Measurements from ENCODE around the gene CCL20. TPM values are rescaled to one million over a fixed set of nuclear protein-coding genes. Genes with fewer than 3 reads are reported as not detected.

The CCL20 gene
- total and polyA plus RNA-seq, 2 of the 13 experiments (the other 11 are each of a cell fraction or from before 2014, with no cell fraction given): 223 to 903 TPM

DNA sequence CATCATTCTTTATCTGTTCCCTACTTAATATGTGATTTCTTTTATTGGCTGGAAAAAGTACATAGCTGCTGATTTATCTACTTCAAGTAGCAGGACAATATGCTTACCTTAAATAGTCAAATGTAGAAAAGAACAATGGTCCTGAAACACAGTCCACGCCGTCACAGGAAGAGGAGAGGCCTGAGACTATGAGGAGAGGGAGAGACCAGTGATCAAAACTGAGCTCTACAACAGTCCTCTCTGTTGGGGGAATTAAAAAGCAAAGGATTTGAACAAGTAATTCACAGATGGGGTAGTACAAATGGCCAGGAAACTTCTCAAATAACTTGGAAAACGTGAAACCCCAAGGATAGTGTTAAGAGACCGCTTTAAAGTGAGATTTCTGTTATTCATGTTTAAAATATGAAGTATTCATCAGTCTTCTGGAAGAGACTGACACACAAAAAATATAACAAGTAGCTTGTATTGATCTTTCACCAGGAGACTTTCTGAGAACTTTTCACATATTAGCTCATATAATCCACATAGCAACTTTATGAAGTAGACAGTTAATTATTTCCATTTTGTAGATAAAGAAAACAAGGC lies 47.8 kb upstream of the CCL20 start:
- no peak for FAIRE-seq
- POLR2A ChIA-PET: interaction anchor here (0.8 to 1.7 kb wide), 6 partner anchors 48 to 360 kb away, joined by 3 to 6 read pairs (median 4); partner anchors contain the start of gene CCL20
- ATAC-seq: peak; percentile 39

More for the DNA sequence above, 47.8 kb upstream of the CCL20 start:
- Histone ChIP-seq H3K79me2 (ENCODE audit: insufficient read depth, low read length) (no peaks in the 10 kb centered on the region), H3K27ac (ENCODE audit: extremely low read length, insufficient read depth, low read length) (no peak overlapping the region), H3K36me3 (replicated peaks in 1 of 2; ENCODE audit: control insufficient read depth in 1 of 2, insufficient read depth in 2 of 2, low read length in 2 of 2) (no peaks in the 10 kb centered on the region), H2AFZ (ENCODE audit: low read length) (peak overlapping the region; percentile 64), H3K4me3 (replicated peaks in 1 of 3; ENCODE audit: insufficient read depth in 1 of 3, low read depth in 2 of 3, low read length in 3 of 3) (peak overlapping the region in 1 of 3 experiments; percentile 8; a peak in 1 of 6 replicates), H3K4me1 (ENCODE audit: insufficient read depth, low read length) (peaks cover 59% of the 10 kb centered on the region), H3K9me3 (ENCODE audit: low read length) (no peaks in the 10 kb centered on the region), H3K9ac (ENCODE audit: insufficient read depth, low read depth, low read length) (no peak overlapping the region), H4K20me1 (ENCODE audit: insufficient read depth, low read length) (no peaks in the 10 kb centered on the region), H3K27me3 (ENCODE audit: control insufficient read depth in 1 of 2, insufficient read depth in 2 of 2, low read length in 2 of 2) (no peaks in the 10 kb centered on the region), H3K4me2 (ENCODE audit: low read depth, low read length) (peak overlapping the region; percentile 53)
- no TSS peak for BruUV-seq (replicated peaks)
- no peak for DNase-seq (ENCODE audit: low spot score)
- TF ChIP-seq, protein P1, sequence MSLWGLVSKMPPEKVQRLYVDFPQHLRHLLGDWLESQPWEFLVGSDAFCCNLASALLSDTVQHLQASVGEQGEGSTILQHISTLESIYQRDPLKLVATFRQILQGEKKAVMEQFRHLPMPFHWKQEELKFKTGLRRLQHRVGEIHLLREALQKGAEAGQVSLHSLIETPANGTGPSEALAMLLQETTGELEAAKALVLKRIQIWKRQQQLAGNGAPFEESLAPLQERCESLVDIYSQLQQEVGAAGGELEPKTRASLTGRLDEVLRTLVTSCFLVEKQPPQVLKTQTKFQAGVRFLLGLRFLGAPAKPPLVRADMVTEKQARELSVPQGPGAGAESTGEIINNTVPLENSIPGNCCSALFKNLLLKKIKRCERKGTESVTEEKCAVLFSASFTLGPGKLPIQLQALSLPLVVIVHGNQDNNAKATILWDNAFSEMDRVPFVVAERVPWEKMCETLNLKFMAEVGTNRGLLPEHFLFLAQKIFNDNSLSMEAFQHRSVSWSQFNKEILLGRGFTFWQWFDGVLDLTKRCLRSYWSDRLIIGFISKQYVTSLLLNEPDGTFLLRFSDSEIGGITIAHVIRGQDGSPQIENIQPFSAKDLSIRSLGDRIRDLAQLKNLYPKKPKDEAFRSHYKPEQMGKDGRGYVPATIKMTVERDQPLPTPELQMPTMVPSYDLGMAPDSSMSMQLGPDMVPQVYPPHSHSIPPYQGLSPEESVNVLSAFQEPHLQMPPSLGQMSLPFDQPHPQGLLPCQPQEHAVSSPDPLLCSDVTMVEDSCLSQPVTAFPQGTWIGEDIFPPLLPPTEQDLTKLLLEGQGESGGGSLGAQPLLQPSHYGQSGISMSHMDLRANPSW (CRISPR knock-in tag; IDR thresholded peaks at IDR 0.05; ENCODE audit: borderline replicate concordance): 0 out of 2 replicates have a peak, but pooled peaks have one; percentile 64
- TF ChIP-seq ASH2L (IDR thresholded peaks at IDR 0.05; ENCODE audit: insufficient read length, low read depth, low read length) (peak; percentile 42), KDM6A (CRISPR knock-in tag; IDR thresholded peaks at IDR 0.05; ENCODE audit: low read depth) (no peak), SP140L (CRISPR knock-in tag; IDR thresholded peaks at IDR 0.05; ENCODE audit: borderline replicate concordance) (no peak), DR1 (CRISPR knock-in tag; IDR thresholded peaks at IDR 0.05) (no peak), KMT2B (CRISPR knock-in tag; IDR thresholded peaks at IDR 0.05) (no peak)
- TF ChIP-seq, protein P2, sequence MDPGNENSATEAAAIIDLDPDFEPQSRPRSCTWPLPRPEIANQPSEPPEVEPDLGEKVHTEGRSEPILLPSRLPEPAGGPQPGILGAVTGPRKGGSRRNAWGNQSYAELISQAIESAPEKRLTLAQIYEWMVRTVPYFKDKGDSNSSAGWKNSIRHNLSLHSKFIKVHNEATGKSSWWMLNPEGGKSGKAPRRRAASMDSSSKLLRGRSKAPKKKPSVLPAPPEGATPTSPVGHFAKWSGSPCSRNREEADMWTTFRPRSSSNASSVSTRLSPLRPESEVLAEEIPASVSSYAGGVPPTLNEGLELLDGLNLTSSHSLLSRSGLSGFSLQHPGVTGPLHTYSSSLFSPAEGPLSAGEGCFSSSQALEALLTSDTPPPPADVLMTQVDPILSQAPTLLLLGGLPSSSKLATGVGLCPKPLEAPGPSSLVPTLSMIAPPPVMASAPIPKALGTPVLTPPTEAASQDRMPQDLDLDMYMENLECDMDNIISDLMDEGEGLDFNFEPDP (CRISPR knock-in tag; conservative IDR thresholded peaks at IDR 0.05): no peak
- TF ChIP-seq, protein P3, sequence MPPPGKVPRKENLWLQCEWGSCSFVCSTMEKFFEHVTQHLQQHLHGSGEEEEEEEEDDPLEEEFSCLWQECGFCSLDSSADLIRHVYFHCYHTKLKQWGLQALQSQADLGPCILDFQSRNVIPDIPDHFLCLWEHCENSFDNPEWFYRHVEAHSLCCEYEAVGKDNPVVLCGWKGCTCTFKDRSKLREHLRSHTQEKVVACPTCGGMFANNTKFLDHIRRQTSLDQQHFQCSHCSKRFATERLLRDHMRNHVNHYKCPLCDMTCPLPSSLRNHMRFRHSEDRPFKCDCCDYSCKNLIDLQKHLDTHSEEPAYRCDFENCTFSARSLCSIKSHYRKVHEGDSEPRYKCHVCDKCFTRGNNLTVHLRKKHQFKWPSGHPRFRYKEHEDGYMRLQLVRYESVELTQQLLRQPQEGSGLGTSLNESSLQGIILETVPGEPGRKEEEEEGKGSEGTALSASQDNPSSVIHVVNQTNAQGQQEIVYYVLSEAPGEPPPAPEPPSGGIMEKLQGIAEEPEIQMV (CRISPR knock-in tag; IDR thresholded peaks at IDR 0.05; ENCODE audit: low read depth): no peak
- TF ChIP-seq, protein P4, sequence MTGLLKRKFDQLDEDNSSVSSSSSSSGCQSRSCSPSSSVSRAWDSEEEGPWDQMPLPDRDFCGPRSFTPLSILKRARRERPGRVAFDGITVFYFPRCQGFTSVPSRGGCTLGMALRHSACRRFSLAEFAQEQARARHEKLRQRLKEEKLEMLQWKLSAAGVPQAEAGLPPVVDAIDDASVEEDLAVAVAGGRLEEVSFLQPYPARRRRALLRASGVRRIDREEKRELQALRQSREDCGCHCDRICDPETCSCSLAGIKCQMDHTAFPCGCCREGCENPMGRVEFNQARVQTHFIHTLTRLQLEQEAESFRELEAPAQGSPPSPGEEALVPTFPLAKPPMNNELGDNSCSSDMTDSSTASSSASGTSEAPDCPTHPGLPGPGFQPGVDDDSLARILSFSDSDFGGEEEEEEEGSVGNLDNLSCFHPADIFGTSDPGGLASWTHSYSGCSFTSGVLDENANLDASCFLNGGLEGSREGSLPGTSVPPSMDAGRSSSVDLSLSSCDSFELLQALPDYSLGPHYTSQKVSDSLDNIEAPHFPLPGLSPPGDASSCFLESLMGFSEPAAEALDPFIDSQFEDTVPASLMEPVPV (CRISPR knock-in tag; IDR thresholded peaks at IDR 0.05): 0 out of 2 replicates have a peak, but pooled peaks have one; percentile 7
- WGBS (ENCODE audit: low lambda C conversion rate): 13% methylated on average over 4 of the region's 4 CpGs
- CTCF ChIA-PET (ENCODE audit: low intra/inter-chr PET ratio, low total read pairs): interaction anchor here (0.7 to 2.1 kb wide), 8 partner anchors 18 to 636 kb away, joined by 4 to 29 read pairs (median 6); partner anchors contain the start of gene AGFG1
- intact Hi-C loops (cut with micrococcal nuclease; ENCODE audit: unreplicated experiment): loop anchor here (1.0 to 10.0 kb wide), 7 partner anchors 19 to 636 kb away; partner anchors contain the start of gene AGFG1
- in situ Hi-C loops (cut with HindIII; ENCODE audit: extremely low pct_ligation_motif_present, low pct_unique_long_range_greater_than_20kb): loop anchor here (5.0 to 10.0 kb wide), 5 partner anchors 96 to 631 kb away; partner anchors contain the start of gene AGFG1
